Stimulated activated CD4-positive, alpha-beta T cell treated with anti-CD3 and anti-CD28 coated beads, Interleukin-15, amount 100 ng/mL, for 48 hours (primary cell): ENCODE measurements around the gene CRTC3.
A peak's percentile ranks its signal among the peaks of the same experiment; 100 is the strongest.
"Not testable (repeated sequence)": the region's sequence is repeated elsewhere in the genome, so short reads cannot be mapped to it uniquely, and the experiment has no call there.

ENCODE experiments used
- DNase-seq, 2 donors: peaks; one replicate each; pipeline ENCODE4 v3.0.0-alpha.2; 2020; ENCODE audit warnings: low read depth in 2 of 2

Gene CRTC3

DNA sequence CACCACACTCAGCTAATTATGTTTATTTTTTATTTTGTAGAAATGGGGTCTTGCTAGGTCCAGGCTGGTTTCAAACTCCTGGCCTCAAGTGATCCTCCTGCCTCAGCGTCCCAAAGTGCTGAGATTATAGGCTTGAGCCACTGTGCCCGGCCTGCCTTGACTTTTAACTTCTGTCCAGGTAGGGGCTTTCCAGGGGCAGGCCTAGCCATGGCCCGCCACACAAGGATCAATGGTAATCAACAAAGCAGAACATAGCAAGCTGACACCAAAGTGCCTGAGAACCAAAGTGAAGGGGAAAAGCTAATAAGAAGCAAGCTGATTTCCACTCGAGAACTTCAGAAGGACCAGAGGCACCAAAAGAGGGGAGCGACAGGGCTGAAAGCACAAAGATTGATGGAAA is 9.4 kb upstream of the CRTC3 start:
- DNase-seq, result no peak

DNA sequence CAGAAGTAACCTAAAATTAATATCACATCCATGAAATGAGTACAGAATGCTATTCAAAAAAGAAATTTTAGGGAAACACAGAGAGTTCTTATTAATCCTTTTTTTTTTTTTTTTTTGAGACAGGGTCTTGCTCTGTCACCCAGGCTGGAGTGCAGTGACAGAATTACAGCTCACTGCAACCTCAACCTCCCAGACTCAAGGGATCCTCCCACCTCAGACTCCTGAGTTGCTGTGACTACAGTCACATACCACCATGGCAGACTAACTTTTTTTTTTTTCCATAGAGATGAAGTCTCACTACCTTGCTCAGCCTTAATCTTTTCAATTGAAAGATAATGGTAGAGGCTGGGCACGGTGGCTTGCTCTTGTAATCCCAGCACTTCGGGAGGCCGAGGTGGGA is 6.3 kb upstream of the CRTC3 start:
- DNase-seq, result no peak

DNA sequence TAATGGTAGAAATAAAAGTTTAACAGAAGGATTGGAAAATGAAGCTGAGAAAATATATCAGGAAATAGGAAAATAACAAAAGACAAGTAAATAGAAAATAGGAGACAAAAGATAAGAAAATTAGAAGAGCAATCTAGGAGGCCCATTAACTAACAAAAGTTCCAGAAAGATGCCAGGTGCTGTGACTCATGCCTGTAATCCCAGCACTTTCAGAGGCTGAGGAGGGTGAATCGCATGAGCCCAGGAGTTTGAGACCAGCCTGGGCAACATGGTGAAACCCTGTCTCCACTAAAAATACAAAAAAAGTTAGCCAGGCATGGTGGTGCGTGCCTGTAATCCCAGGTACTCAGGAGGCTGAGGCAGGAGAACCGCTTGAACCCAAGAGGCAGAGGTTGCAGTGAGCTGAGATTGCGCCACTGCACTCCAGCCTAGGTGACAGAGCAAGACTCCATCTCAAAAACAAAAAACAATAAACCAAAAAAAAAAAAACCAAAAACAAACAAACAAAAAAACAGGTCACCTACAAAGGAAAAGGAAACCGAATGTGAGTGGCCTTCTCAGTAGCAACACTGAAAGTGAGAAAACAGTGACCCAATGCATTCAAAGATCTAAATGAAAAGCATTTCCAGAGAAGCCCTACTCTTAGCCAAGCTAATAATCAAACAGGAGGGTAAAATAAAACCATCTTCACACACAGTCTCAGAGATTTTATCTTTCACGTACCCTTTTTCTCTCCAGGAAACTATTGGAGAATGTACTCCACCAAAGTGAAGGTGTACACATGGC is 5.5 kb upstream of the CRTC3 start:
- DNase-seq, result not testable (repeated sequence)

DNA sequence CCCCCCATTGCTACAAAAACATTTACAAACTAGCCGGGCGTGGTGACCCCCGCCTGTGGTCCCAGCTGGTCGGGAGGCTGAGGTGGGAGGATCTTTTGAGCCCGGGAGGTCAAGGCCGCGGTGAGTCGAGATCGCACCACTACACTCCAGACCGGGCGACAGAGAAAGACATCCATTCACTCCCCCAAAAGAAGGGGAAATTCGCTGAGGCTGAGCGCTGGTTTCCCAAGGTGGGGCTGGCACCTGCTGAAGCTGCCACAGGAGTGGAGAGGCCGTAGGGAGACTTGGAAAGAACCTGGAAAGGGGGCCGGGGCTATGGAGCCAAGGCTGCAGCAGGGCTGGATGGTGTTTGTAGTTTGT is 732 bp upstream of the CRTC3 start:
- no peak for DNase-seq

DNA sequence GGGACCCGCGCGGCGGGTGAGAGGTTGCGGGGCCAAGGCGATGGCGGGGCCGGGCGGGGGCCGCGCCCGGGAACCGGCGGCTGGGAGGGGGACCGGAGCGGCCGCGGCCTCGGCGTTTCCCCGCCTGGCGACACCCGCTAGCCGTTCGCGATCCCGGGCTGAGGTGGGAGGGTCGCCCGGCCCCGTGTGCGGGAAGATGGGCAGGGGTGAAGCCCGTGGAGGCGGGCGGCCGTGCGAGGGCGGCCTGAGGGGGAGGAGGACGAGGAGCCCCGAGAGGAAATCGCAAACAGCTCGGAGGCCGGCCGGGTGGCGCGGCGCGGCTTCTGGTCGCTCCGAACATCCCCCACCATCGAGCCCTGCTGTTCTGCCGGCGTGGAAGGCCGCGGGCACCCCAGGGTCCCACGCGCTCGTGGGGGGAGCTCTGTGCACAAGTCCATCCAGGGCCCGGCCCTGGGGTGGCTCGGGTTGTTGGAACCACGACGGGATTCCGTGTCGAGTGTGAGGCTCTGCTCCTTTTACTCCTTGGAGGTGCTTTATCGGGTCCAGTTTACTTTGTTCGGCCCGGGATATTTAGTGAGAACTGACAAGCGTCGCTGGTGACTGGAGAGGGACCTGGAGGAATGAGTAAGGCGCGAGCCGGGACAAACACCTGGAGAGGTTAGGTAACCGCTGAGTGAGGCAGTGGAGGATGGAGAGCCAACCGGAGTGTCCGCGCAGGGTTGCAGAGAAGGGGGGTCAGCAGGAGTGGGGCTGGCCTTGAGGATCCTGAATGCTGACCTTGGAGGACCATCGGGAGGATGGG is 728 bp downstream of the CRTC3 start:
- DNase-seq, result peak; percentile 12 to 24

DNA sequence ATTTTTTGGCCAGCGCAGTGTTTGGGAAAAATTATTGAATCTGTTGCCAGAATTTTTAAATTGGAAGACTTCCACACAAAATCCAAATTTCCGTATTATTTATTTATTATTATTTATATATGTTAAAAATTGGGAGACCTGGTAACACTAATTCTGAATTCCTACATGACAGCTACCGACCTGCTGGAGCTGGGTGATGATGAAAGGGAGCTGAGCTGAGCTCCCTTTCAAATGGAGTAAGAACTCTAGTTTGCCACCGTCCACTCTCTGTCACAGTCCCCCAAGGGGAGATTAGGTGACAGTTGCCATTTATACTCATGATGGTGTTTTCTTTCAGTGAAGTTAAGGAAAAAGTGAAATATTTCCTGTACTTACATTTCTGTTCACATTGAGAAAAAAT is 1.4 kb downstream of the CRTC3 start:
- no peak for DNase-seq

DNA sequence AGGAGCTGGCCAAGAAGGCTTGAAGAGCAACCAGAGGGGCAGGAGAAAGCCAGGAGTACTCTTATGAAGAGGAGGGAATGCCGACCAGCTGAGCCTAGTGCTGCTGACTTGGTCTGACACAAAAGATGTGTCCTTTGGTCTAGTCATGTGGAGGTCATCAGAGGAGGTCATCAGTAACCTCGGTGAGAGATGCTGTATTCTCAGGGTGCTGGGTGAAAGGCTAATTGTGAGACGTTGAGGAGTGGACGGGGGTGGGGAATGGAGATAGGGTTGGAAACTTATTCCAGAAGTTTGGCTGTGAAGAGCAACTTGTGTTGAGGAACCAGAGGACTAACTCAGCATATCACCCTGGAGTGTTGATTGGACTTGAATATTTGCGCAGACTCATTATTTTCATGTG is 5.5 kb downstream of the CRTC3 start:
- no peak for DNase-seq

DNA sequence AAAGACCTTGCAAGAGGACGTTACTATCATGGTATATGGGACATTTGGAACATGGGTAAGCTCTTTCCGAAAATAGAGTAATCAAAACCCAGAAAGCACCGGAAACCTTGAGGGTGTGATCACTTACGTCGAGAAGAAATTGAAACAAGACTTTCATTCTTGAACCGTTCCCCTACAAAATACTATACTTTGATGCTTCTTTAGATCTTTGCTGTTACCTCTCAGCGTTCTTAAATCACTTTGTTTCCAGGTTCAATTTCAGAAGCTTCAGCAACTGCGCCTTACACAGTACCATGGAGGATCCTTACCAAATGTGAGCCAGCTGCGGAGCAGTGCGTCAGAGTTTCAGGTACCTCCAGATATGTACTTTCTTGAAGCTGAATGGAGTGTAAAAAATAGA is 10.1 kb downstream of the CRTC3 start:
- peak in 1 of 2 donors; percentile 41 for DNase-seq

DNA sequence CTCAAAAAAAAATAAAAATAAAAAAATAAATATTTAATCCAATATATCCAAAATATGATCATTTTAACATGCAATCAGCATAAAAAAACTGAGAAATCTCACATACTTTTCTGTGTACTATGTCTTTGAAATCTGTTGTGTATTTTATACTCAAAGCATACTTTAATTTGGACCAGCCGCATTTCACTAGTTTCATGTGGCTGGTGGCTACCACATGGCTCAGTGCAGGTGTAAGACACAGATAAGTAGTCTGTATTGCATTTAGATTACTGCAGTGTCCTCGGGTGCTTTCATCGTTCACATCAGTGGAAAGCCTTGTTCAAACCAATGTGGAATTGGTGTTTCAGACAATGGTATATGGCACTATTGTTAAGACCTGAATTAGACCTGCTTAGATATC is 11.0 kb downstream of the CRTC3 start:
- no peak for DNase-seq

DNA sequence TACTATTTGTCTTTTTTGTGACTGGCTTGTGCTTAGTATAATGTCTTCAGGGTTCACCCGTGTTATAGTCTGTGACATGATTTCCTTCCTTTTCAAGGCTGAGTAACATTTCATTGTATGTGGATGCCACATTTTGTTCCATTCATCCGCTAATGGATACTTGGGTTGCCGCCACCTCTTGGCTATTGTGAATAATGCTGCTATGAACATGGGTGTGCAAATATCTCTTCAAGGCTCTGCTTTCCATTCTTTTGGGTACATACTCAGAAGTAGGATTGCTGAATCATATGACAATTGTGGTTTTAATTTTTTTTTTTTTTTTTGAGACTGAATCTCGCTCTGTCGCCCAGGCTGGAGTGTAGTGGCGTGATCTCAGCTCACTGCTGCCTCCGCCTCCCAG is 15.4 kb downstream of the CRTC3 start:
- no peak for DNase-seq

DNA sequence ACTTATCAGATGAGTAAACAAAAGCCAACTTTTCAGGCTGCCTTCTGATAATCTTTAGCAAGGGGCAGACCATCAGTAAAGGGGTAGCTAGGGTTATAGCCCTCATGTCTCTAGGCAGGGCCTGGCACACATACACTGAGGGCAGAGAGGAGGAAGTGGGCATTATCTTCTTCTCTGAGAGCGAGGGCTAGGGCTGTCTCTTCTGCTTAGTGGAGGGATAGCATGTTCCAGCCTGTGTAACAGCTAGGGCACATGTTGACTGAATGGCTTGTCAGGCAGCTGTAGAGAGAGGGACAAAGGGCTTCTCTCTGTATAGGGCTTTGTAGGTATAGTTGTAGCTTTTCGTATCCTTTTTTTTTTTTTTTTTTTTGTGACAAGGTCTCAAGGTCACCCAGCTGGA is 17.8 kb downstream of the CRTC3 start:
- no peak for DNase-seq

DNA sequence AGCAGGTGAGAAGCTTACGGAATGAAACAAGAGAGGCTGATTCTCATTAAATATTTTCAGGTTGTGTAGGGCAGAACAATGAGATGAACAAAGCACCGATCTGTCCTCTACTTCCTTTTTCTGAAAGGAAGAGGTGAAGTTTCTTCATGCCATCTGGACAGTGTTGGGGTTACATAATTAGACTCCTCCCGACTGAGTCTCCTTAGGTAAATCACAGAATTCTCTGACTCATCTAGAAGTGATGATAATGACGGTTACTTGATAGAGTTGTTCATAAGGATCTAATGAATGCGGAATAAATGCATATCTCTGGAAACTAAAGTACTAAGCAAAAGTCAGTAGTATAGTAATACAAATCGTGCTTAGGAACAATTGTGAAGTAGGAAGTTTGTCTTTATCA is 21.2 kb downstream of the CRTC3 start:
- no peak for DNase-seq

DNA sequence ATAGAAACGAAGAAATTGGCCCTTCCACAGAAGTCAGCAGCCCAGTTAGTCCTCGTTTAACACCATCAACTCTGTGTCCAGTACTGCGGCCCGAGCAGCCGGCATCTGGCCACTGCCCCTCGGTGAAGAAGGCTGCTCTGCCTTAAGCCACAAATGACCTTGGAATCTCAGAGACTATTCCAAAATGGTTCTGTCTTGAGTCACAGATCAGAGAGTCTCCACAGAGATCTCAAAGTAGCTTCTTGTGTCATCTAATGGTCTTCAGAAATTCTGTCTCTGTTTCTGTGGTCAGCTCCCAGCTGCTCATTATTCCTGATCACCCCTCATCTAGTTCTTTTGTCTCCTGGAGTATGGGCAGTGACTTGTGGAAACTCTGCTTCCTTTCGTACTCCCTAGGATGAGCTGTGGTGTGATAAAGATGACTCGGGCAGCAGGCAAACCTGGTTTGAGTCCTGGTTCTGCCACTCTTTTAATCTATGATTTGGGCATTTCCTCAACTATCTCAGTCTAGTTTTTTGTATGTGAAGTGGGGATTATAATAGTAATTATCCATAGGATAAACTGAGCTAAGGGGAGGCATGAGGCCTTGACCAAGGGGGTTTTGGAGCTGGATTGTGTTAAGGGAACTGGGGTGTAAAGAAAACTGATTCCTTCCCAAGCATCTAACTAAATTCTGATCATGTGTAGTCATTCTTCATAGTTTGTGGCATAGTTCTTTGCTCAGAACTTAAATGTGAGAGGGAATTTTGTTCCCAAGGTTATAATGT is 22.6 kb downstream of the CRTC3 start:
- DNase-seq, result no peak

DNA sequence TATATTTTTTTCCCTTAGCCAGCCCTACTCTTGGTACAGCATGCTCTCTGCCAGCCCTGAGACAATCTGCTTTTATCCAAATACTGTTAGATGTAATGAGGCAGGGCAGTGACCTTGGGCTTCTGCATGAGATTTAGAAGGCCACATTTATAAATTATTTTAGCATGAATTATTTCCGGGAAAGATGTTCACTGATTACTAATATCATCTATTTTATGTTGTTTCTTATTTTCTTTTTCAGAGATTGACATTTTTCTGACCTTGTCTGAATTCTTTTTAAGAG is 23.1 kb downstream of the CRTC3 start:
- DNase-seq, result no peak

DNA sequence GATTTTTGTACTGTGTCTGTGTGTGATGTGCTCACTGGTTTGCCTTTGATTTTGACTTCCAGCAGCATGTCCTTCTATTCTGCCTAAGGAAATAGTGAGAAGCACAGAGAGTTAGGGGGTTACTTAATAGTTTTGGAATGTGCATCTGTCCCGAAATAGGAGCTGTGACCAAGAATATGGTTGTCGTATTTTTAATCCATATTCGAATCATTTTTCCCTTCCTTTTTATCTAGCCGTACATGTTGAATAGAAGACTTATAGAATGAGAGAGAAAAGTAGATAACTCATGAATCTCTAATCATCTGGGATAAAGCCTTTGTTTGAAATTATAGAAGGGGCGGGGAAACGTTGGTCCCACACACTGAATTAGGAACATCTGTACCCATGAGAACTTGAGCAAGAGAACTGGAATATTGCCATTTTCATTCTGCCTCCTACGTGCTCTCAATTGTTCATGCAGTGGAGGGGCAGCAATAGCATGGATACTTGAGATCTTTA is 23.6 kb downstream of the CRTC3 start:
- DNase-seq, result no peak

DNA sequence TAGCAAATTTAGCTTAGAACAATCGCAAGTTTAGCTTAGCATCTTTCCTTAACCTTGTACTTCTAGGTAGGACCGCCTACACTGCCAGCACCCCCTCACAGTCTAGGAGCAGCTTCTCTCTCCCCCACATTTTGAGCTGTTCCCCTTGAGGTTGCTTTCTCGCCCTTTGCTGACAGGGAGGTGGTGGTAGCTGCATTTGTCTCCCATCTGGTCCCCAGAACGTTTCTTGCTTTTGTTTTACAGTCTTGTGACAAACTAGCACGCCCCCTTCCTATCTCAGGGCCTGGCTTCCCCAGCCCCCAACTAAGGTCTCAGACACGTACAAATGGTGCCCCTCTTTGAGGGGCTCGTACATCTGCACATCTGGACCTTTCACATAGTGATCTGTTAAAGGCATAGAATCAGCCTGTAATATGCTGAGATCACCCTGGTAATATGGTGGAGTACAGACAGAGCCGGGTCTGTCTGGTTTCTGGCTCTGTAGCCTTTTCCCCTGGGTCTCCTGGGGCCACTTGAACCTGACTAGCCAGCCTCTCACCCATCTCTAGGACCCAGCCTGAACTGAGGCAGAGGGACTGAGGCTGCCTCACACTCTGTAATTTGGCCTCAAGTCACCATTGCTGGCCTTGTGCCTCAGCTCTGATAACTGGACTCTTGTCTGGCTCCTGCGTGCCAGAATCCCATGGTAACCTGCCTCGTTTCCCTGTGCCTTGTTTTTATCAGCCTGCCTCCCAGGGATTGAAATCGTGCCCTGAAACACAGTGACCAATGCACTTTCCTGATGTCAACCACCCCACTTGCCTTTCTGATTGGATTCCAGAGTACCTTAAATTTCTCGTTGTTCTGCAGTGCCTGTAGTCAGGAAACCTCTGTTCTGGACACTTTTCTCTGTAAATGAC is 27.7 kb downstream of the CRTC3 start:
- DNase-seq, result no peak

DNA sequence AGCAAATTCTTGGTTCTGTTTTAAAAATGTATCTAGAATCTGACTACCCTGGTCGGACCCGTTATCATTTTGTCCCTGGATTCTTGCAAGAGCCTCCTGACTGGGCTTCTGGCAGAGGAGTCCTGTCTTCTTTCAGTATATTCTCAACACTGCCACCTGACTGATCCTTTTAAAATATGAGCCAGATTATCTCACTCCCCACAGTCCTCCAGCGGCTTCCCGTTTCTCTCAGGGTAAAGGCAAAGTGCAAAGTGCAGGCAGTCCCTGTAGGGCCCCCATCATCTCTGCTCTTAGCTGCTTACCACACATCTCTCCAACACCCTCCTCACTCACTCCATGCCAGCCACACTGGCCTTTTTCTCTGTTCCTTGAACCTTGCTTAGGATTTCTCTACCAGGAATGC is 28.4 kb downstream of the CRTC3 start:
- DNase-seq, result no peak

DNA sequence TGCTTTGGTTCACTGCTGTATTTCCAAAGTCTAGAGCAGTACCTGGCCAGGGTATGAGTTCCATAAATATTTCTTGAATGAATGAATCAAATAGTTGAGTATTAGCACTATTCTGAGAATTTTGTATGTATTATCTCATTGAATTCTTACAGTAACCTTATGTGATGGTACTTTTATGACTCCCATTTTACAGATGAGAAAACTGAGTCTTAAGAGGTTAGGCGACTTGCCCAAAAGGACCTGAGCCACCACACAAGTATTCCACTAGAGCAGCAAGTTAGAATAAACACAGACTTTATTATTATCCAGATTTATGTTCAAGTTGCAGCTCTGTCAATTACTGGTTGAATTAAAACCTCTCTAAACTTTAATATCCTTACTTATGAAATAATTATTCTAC is 29.4 kb downstream of the CRTC3 start:
- DNase-seq, result no peak

DNA sequence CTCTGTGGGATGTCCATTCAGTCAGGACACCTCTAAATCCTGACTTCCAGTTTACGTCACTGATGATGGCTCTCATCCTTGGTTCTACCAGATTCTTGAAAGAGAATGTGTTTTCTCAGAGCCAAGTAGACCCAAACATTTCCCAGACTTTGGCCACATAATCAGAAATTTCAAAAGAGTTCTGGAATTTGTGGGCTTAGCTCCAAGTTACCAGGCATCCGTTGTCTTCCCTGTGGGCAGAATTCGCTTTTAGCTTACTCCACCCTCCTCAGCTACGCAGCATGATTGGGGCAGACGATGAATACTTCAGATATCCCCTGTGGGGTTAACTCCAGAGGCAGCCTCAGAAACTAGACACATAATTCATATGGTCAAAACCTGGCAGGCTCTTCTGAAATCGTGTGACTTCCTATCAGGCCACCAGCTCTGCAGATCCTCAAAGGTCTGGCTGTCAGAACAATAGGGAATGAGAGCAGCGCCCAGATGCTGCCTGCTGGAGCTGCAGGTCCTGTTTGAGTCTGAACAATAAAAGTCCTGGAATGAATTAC is 30.6 kb downstream of the CRTC3 start:
- DNase-seq, result no peak

DNA sequence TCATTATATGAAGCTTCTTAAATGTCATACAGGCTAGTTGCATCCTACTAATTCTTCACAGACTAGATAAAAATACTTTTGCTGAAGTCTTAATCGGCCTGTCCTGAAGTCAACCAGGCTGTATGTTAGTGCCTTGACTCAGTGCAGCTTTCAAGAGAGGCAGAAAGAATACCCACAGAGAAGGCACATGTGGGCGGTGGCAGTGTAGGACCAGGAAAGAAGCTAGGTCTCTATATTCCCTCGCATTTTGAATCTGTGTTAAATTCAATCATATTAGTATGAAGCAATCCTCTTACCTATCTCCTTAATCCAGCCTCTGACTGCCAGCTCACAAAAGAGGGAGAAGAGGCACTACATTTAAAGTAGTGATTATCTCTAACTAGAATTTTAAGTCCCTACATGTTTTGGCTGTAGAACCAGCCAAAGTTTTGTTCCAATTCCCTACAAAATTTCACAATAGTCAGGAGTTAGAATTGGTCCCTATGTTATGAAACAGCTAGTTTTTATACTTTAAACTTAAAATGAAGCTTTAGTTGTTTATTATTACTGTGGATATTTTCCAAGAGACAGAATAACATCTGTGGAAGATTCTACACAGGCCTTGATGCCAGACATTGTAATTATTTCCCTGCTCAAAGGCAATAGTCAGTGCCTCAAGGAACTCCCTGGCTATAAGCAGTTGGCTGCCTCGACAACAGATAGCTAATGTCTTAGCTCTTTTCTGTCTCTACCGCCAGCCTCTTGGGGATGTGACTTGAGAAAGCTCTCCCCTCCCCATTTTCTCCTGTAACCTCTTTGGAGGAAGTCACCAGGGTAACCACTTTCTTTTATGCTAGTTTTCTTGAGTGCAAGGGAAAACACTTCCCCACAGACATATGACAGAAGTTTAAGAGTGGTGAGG is 31.9 kb downstream of the CRTC3 start:
- no peak for DNase-seq
